ENCODE results near the gene OR2B2. TPM values are rescaled to one million over a fixed set of nuclear protein-coding genes. Genes with fewer than 3 reads are reported as not detected.

OR2B2 gene
- not detected in 2 replicates for total RNA-seq

GRCh38 chr6:27911956-27912446 is at the start of gene OR2B2:
OR2B2 (minus strand) TSS chr6:27912396; CDS start chr6:27912319, 77 bp downstream.

GRCh38 chr6:27956941-27957340 is 44.7 kb upstream of the OR2B2 start, which contains the start of gene OR2B6:
OR2B6 (plus strand) TSS chr6:27957241; CDS start chr6:27957241, 0 bp downstream.

Other genes starting within 250 kb of the OR2B2 start
- gene OR2B6, start 44.8 kb upstream of the OR2B2 start, total RNA-seq: not detected in 2 replicates
- gene ZNF165, start 168.2 kb upstream of the OR2B2 start, total RNA-seq: 0.25 and 0.77 TPM in 2 replicates
- 4.9 and 5.8 TPM in 2 replicates for gene ZSCAN16, start 212.2 kb upstream of the OR2B2 start, total RNA-seq
- 17.2 and 19.2 TPM in 2 replicates for gene ZKSCAN8, start 229.5 kb upstream of the OR2B2 start, total RNA-seq

All from uterine smooth muscle cell (primary cell).